22Rv1 (cell line): ENCODE measurements around the gene BROX.

ENCODE experiments used
- H3K27ac ChIP-seq: fragments of 450-650 bp; 2 replicates; pipeline ENCODE4 v1.5.1; 2017
- CTCF ChIP-seq: fragments of 450-650 bp; IDR thresholded peaks from 2 replicates; pipeline ENCODE4 v1.5.1; 2017; ENCODE audit warnings: mild to moderate bottlenecking
- ZFX ChIP-seq: fragments of 450-650 bp; IDR thresholded peaks from 2 replicates; pipeline ENCODE4 v1.6.1; 2017; ENCODE audit warnings: antibody characterized with exemption, borderline replicate concordance

Gene BROX

GRCh38 chr1:222709700-222710153 is 2.6 kb upstream of the BROX start:
- TF ChIP-seq CTCF (no peak), ZFX (no peak)
- H3K27ac ChIP-seq: no peak overlapping the region

- TF ChIP-seq CTCF (no peak), ZFX (no peak)
- H3K27ac ChIP-seq: peak overlapping the region; percentile 94
Observed at GRCh38 chr1:222711319-222712252, 778 bp upstream of the BROX start.

GRCh38 chr1:222713091-222713961 is 962 bp downstream of the BROX start:
- no peak for TF ChIP-seq ZFX
- H3K27ac ChIP-seq: peak overlapping the region; percentile 94

- TF ChIP-seq CTCF (no peak), ZFX (no peak)
- no peak overlapping the region for H3K27ac ChIP-seq
Observed at GRCh38 chr1:222716393-222716792, 4.0 kb downstream of the BROX start.

GRCh38 chr1:222728746-222729145 is 16.4 kb downstream of the BROX start:
- H3K27ac ChIP-seq: no peak overlapping the region
- no peak for TF ChIP-seq CTCF
- no peak for TF ChIP-seq ZFX

GRCh38 chr1:222730866-222731265 is 18.5 kb downstream of the BROX start:
- no peak overlapping the region for H3K27ac ChIP-seq
- TF ChIP-seq CTCF: no peak
- TF ChIP-seq ZFX: no peak

- TF ChIP-seq ZFX (no peak), CTCF (no peak)
- no peak overlapping the region for H3K27ac ChIP-seq
Observed at GRCh38 chr1:222732216-222733159, 20.1 kb downstream of the BROX start.
